Endothelial cell of coronary artery (primary cell): ENCODE results near the gene AP3B2. TPM values are rescaled to one million over a fixed set of nuclear protein-coding genes. Genes with fewer than 3 reads are reported as not detected.

Source experiments
- total RNA-seq: library from RNA; depleted of rRNA; stranded (reverse); fragments of >200 nt; gene quantifications from 2 replicates; pipeline ENCODE4 v1.2.3, GENCODE V29; 2014

The AP3B2 gene
- total RNA-seq: not detected in 2 replicates

GRCh38 chr15:82709421-82710207 lies at the start of gene AP3B2:
TSS of gene AP3B2 (minus strand) at chr15:82709875. CDS start at chr15:82709706, 169 bp downstream.

GRCh38 chr15:82647045-82647834 lies 62.4 kb downstream of the AP3B2 start, which contains the start of gene CPEB1:
TSS of gene CPEB1 (minus strand) at chr15:82647363. CDS start at chr15:82628459, 18,904 bp downstream.

Other genes with a start within 250 kb of the AP3B2 start
- 2,634 and 2,840 TPM in 2 replicates for gene RPS17, start 169.4 kb downstream of the AP3B2 start, total RNA-seq
- not detected in 2 replicates for gene CPEB1, start 62.5 kb downstream of the AP3B2 start, total RNA-seq
- gene FSD2, start 96.2 kb upstream of the AP3B2 start, total RNA-seq: not detected in 2 replicates
- 3.0 and 3.8 TPM in 2 replicates for gene WHAMM, start 99.8 kb upstream of the AP3B2 start, total RNA-seq
- 0.45 and 0.56 TPM in 2 replicates for gene HOMER2, start 242.8 kb upstream of the AP3B2 start, total RNA-seq